HepG2 (cell line): Measurements from ENCODE around the gene H2AZ2. TPM values are rescaled to one million over a fixed set of nuclear protein-coding genes. Genes with fewer than 3 reads are reported as not detected.

ENCODE experiments used
- ATAC-seq: fragments of 200-7000 bp; cut with Tn5 transposase; 3 replicates; pipeline ENCODE4 v1.9.1; 2020; ENCODE audit warnings: mild to moderate bottlenecking, moderate library complexity
- BruUV-seq: library from RNA; stranded (reverse); fragments of 400-500 nt; replicated peaks from 2 replicates; lab custom pipeline; 2021; lab: Mats Ljungman, UMichigan
- CTCF ChIA-PET: fragments of 300-600 bp; formaldehyde crosslinking; extraction: SDS; loops from one replicate; lab custom pipeline; 2021; ENCODE audit warnings: low total read pairs, inconsistent platforms, low intra/inter-chr PET ratio; lab: Yijun Ruan, JAX
- POLR2A ChIA-PET: fragments of 350-600 bp; sonication (Branson Sonifier 250); formaldehyde crosslinking; loops from one replicate; lab custom pipeline; 2020; ENCODE audit warnings: antibody characterized with exemption, inconsistent platforms; lab: Yijun Ruan, JAX
- DNase-seq: peaks from one replicate; pipeline ENCODE4 v3.0.0-alpha.2; 2015; ENCODE audit warnings: low spot score
- FAIRE-seq: peaks from 3 replicates; lab custom pipeline; 2011; peaks lifted over from hg19 to GRCh38; lab: Jason Lieb, UNC
- H2AFZ ChIP-seq: one replicate; pipeline ENCODE4 v1.6.1; 2011; ENCODE audit warnings: low read length, inconsistent platforms
- H3K27ac ChIP-seq: fragments of 300-600 bp; 3 replicates; pipeline ENCODE4 v1.8.0; 2011; ENCODE audit warnings: mixed run types, mild to moderate bottlenecking, mixed read lengths, low read length, inconsistent platforms; ENCODE audit not compliant: insufficient read depth; ENCODE audit errors: extremely low read length
- H3K27me3 ChIP-seq, 2 experiments: fragments of 200-600 bp in 1 of 2; 2 replicates in 1 of 2; 3 replicates in 1 of 2; pipeline versions ENCODE4 v1.6.0 to v1.8.0; 2011; ENCODE audit warnings: low read length in 2 of 2, mild to moderate bottlenecking in 2 of 2, moderate library complexity in 2 of 2, inconsistent platforms in 1 of 2; ENCODE audit not compliant: insufficient read depth in 2 of 2, control insufficient read depth in 1 of 2
- H3K36me3 ChIP-seq, 2 experiments: fragments of 200-600 bp in 1 of 2; replicated peaks in 1 of 2; 2 replicates in 1 of 2; 3 replicates in 1 of 2; pipeline versions ENCODE4 v1.5.1 to v1.8.0; 2011; ENCODE audit warnings: low read length in 2 of 2, inconsistent platforms in 1 of 2; ENCODE audit not compliant: insufficient read depth in 2 of 2, control insufficient read depth in 1 of 2
- H3K4me1 ChIP-seq: 2 replicates; pipeline ENCODE4 v1.5.1; 2012; ENCODE audit warnings: low read length, inconsistent platforms; ENCODE audit not compliant: insufficient read depth
- H3K4me2 ChIP-seq: 2 replicates; pipeline ENCODE4 v1.6.0; 2011; ENCODE audit warnings: low read depth, low read length, inconsistent platforms
- H3K4me3 ChIP-seq, 3 experiments: fragments of 200-600 bp in 1 of 3; sonication (generic), shearing (Covaris generic) in 1 of 3; replicated peaks in 1 of 3; 2 replicates each; pipeline ENCODE4 v1.5.1; 2011 to 2016; ENCODE audit warnings: low read length in 3 of 3, inconsistent platforms in 2 of 3, low read depth in 2 of 3, mild to moderate bottlenecking in 2 of 3, control low read depth in 1 of 3, mixed read lengths in 1 of 3; ENCODE audit not compliant: insufficient read depth in 1 of 3
- H3K79me2 ChIP-seq: one replicate; pipeline ENCODE4 v1.6.1; 2011; ENCODE audit warnings: low read length, inconsistent platforms; ENCODE audit not compliant: insufficient read depth
- H3K9ac ChIP-seq: 2 replicates; pipeline ENCODE4 v1.6.0; 2011; ENCODE audit warnings: mild to moderate bottlenecking, low read depth, low read length, inconsistent platforms; ENCODE audit not compliant: insufficient read depth
- H3K9me3 ChIP-seq: 2 replicates; pipeline ENCODE4 v1.5.1; 2012; ENCODE audit warnings: mild to moderate bottlenecking, low read length
- H4K20me1 ChIP-seq: 2 replicates; pipeline ENCODE4 v1.6.0; 2011; ENCODE audit warnings: inconsistent platforms, mild to moderate bottlenecking, low read length, moderate library complexity; ENCODE audit not compliant: insufficient read depth
- ADNP ChIP-seq: sonication (generic); formaldehyde crosslinking; IDR thresholded peaks from 2 replicates; pipeline ENCODE4 v1.4.0; 2020; ENCODE audit warnings: missing genetic modification reagents
- ATF4 ChIP-seq, 2 experiments: fragments of 450-650 bp in 1 of 2; sonication (generic) in 1 of 2; formaldehyde crosslinking; IDR thresholded peaks; 2 replicates each; pipeline versions ENCODE4 v1.5.0 to v1.8.0; 2020 to 2022; ENCODE audit warnings: mild to moderate bottlenecking in 1 of 2, missing genetic modification reagents in 1 of 2
- ELF3 ChIP-seq: IDR thresholded peaks from 2 replicates; pipeline ENCODE4 v1.6.1; 2016; ENCODE audit warnings: missing genetic modification reagents, missing compliant biosample characterization
- EP300 ChIP-seq, 3 experiments: sonication (generic) in 1 of 3; formaldehyde crosslinking in 1 of 3; IDR thresholded peaks; 2 replicates each; pipeline versions ENCODE4 v1.5.1 to v1.6.1; 2011 to 2020; ENCODE audit warnings: low read depth in 2 of 3, low read length in 2 of 3, borderline replicate concordance in 1 of 3, improper control_type of control experiment in 1 of 3, mild to moderate bottlenecking in 1 of 3, missing genetic modification reagents in 1 of 3, moderate library complexity in 1 of 3
- KDM6A ChIP-seq: IDR thresholded peaks from 2 replicates; pipeline ENCODE4 v1.6.1; 2016; ENCODE audit warnings: low read depth
- LCORL ChIP-seq, 2 experiments: fragments of 450-650 bp in 1 of 2; sonication (generic) in 1 of 2; formaldehyde crosslinking in 1 of 2; IDR thresholded peaks; 2 replicates each; pipeline versions ENCODE4 v1.5.0 to v1.6.1; 2017 to 2020; ENCODE audit warnings: antibody characterized with exemption in 1 of 2, missing genetic modification reagents in 1 of 2
- MEIS1 ChIP-seq: sonication (generic); formaldehyde crosslinking; IDR thresholded peaks from 2 replicates; pipeline ENCODE4 v1.9.0; 2021; ENCODE audit warnings: mild to moderate bottlenecking, missing genetic modification reagents, moderate library complexity, borderline replicate concordance
- MLX ChIP-seq: IDR thresholded peaks from 2 replicates; pipeline ENCODE4 v1.6.1; 2016
- MYPOP ChIP-seq: sonication (generic); formaldehyde crosslinking; IDR thresholded peaks from 2 replicates; pipeline ENCODE4 v1.8.1; 2023; ENCODE audit warnings: mild to moderate bottlenecking, moderate library complexity, missing genetic modification reagents
- SAP130 ChIP-seq: IDR thresholded peaks from 2 replicates; pipeline ENCODE4 v1.6.1; 2016; ENCODE audit warnings: low read depth
- SUZ12 ChIP-seq: fragments of 150-350 bp; IDR thresholded peaks from 2 replicates; pipeline ENCODE4 v1.6.1; 2014; ENCODE audit warnings: low read depth, low read length
- TARDBP ChIP-seq: sonication (generic); formaldehyde crosslinking; IDR thresholded peaks from 2 replicates; pipeline ENCODE4 v1.8.0; 2022; ENCODE audit warnings: mild to moderate bottlenecking, missing genetic modification reagents
- TFDP1 ChIP-seq: IDR thresholded peaks from 2 replicates; pipeline ENCODE4 v1.6.1; 2016; ENCODE audit warnings: missing compliant biosample characterization, missing genetic modification reagents, borderline replicate concordance
- TOE1 ChIP-seq: sonication (generic); formaldehyde crosslinking; IDR thresholded peaks from 2 replicates; pipeline ENCODE4 v1.4.0; 2020; ENCODE audit warnings: mild to moderate bottlenecking, missing genetic modification reagents
- ZFYVE20 ChIP-seq: sonication (generic); formaldehyde crosslinking; IDR thresholded peaks from 2 replicates; pipeline ENCODE4 v1.8.0; 2023; ENCODE audit warnings: low read depth, mild to moderate bottlenecking, moderate library complexity, missing genetic modification reagents, borderline replicate concordance
- ZNF160 ChIP-seq: sonication (generic); formaldehyde crosslinking; IDR thresholded peaks from 2 replicates; pipeline ENCODE4 v1.8.0; 2022; ENCODE audit warnings: mild to moderate bottlenecking, inconsistent platforms, missing genetic modification reagents
- ZNF335 ChIP-seq: sonication (generic); formaldehyde crosslinking; IDR thresholded peaks from 2 replicates; pipeline ENCODE4 v1.4.0; 2020; ENCODE audit warnings: missing genetic modification reagents
- ZNF746 ChIP-seq: sonication (generic); formaldehyde crosslinking; IDR thresholded peaks from 2 replicates; pipeline ENCODE4 v1.8.0; 2022; ENCODE audit warnings: mild to moderate bottlenecking, missing genetic modification reagents
- ZSCAN29 ChIP-seq: sonication (generic); formaldehyde crosslinking; conservative IDR thresholded peaks from 2 replicates; pipeline ENCODE4 v1.4.0; 2020; ENCODE audit warnings: mild to moderate bottlenecking, missing genetic modification reagents
- WGBS: methylation state at CpG from one replicate; pipeline ENCODE4 v1.1.6; 2017; ENCODE audit warnings: low lambda C conversion rate; 5-methylcytosine and 5-hydroxymethylcytosine counted together
- in situ Hi-C: cut with HindIII; loops from 2 replicates; pipeline ENCODE4 v1.10.0; 2017; ENCODE audit warnings: low pct_unique_long_range_greater_than_20kb; ENCODE audit not compliant: extremely low pct_ligation_motif_present
- intact Hi-C: fragments of 100-400 bp; cut with micrococcal nuclease; formaldehyde crosslinking; loops from one replicate; pipeline ENCODE4 v1.10.0; 2022; ENCODE audit not compliant: unreplicated experiment
- polyA plus RNA-seq, 8 experiments: library from polyadenylated mRNA; depleted of rRNA in 3 of 8; stranded (reverse) in 7 of 8; unstranded in 1 of 8; fragments of >200 nt; fragmentation: Illumina TruSeq in 4 of 8; extraction: Trizol in 4 of 8; gene quantifications; 2 replicates each; pipeline versions ENCODE4 v1.2.1 to v1.2.3, GENCODE V29; 2011 to 2016; ENCODE audit warnings: low read depth in 4 of 8, missing spikeins in 1 of 8, mixed read lengths in 1 of 8; ENCODE audit not compliant: insufficient read depth in 1 of 8
- total RNA-seq, 5 experiments: library from RNA; depleted of rRNA; stranded (reverse); fragments of >200 nt; fragmentation: Illumina TruSeq; extraction: Trizol; gene quantifications; 2 replicates each; pipeline ENCODE4 v1.2.3, GENCODE V29; 2016; ENCODE audit warnings: low read depth in 1 of 5

The H2AZ2 gene
- total and polyA plus RNA-seq, 2 of the 13 experiments (the other 11 are each of a cell fraction or from before 2014, with no cell fraction given): 121 to 223 TPM

- TF ChIP-seq EP300 (IDR thresholded peaks at IDR 0.05; ENCODE audit: low read depth in 2 of 2, low read length in 2 of 2) (peak in 1 of 2 experiments; percentile 53; a peak in 2 of 4 replicates), EP300 (CRISPR knock-in tag; IDR thresholded peaks at IDR 0.05; ENCODE audit: borderline replicate concordance) (no peak), TOE1 (CRISPR knock-in tag) (no peak), SAP130 (peak; percentile 48; the same call in 1 of the 2 replicates), SUZ12 (no peak)
Measured at GRCh38 chr7:44811093-44811492, 36.8 kb downstream of the H2AZ2 start (continued).

GRCh38 chr7:44808914-44809393 is 38.9 kb downstream of the H2AZ2 start:
- Histone ChIP-seq H3K27me3 (no peaks in the 10 kb centered on the region), H3K9ac (no peak overlapping the region), H4K20me1 (no peaks in the 10 kb centered on the region), H3K79me2 (no peaks in the 10 kb centered on the region), H3K9me3 (no peaks in the 10 kb centered on the region), H3K4me2 (peak overlapping the region; percentile 59), H3K27ac (peak overlapping the region; percentile 56), H3K4me3 (peak overlapping the region in 1 of 3 experiments; percentile 41; a peak in 2 of 6 replicates), H3K4me1 (peaks cover 36% of the 10 kb centered on the region), H2AFZ (no peak overlapping the region), H3K36me3 (no peaks in the 10 kb centered on the region)
- DNase-seq (peak; percentile 90), FAIRE-seq (peak; percentile 92), ATAC-seq (peak; percentile 81)
- ChIA-PET CTCF (no interaction called here), POLR2A (interaction anchor here (0.7 to 2.3 kb wide), 3 partner anchors 14 to 39 kb away, joined by 3 to 7 read pairs (median 3); partner anchors contain the start of gene H2AZ2)
- intact Hi-C loops (loop anchor here (1.0 kb wide), 1 partner anchor 39 kb away; the partner anchor contains the start of gene H2AZ2), in situ Hi-C loops (no loop called here)
- BruUV-seq: no TSS peak
- WGBS: 0% methylated on average over 3 of the region's 4 CpGs
- no peak for TF ChIP-seq TFDP1
- TF ChIP-seq ATF4 (CRISPR knock-in tag; IDR thresholded peaks at IDR 0.05): 0 out of 4 replicates have a peak, but pooled peaks of 1 of the 2 experiments have one; percentile 30
- TF ChIP-seq ADNP (CRISPR knock-in tag): 0 out of 2 replicates have a peak, but pooled peaks have one; percentile 11
- no peak for TF ChIP-seq ZFYVE20 (CRISPR knock-in tag)
- TF ChIP-seq ZNF335: no peak
- 0 out of 2 replicates have a peak, but pooled peaks have one; percentile 26 for TF ChIP-seq ELF3 (CRISPR knock-in tag)
- no peak for TF ChIP-seq ZNF746 (CRISPR knock-in tag)
- 0 out of 2 replicates have a peak, but pooled peaks have one; percentile 39 for TF ChIP-seq MYPOP (CRISPR knock-in tag)
- TF ChIP-seq MLX: no peak
- TF ChIP-seq LCORL (IDR thresholded peaks at IDR 0.05): no peak
- TF ChIP-seq LCORL (CRISPR knock-in tag; IDR thresholded peaks at IDR 0.05): peak; percentile 19; the same call in 1 of the 2 replicates
- TF ChIP-seq ZSCAN29: 0 out of 2 replicates have a peak, but pooled peaks have one; percentile 29
- 0 out of 2 replicates have a peak, but pooled peaks have one; percentile 11 for TF ChIP-seq KDM6A (CRISPR knock-in tag)
- TF ChIP-seq ZNF160 (CRISPR knock-in tag): no peak
- TF ChIP-seq MEIS1 (CRISPR knock-in tag): peak; percentile 26; the same call in 1 of the 2 replicates
- TF ChIP-seq TARDBP: peak; percentile 57; the same call in 1 of the 2 replicates
